ENCODE results near the gene JAK3. TPM values are rescaled to one million over a fixed set of nuclear protein-coding genes. Genes with fewer than 3 reads are reported as not detected.

JAK3 gene
- total and polyA plus RNA-seq, 2 of the 13 experiments (the other 11 are each of a cell fraction or from before 2014, with no cell fraction given): 3.4 to 18.6 TPM

GRCh38 chr19:17859533-17860330, 11.9 kb upstream of the JAK3 start, which contains the start of gene RPL18A (continued):
- TF ChIP-seq PCBP1 (IDR thresholded peaks at IDR 0.05; ENCODE audit: borderline replicate concordance, low read depth, low read length): peak; percentile 76; the same call in 1 of the 2 replicates
- no peak for TF ChIP-seq ZNF33A (CRISPR knock-in tag; IDR thresholded peaks at IDR 0.05; ENCODE audit: borderline replicate concordance)
- no peak for TF ChIP-seq ZNF10 (CRISPR knock-in tag; IDR thresholded peaks at IDR 0.05; ENCODE audit: borderline replicate concordance, low read depth)
- TF ChIP-seq CSRNP2 (CRISPR knock-in tag; conservative IDR thresholded peaks at IDR 0.05; ENCODE audit: low read depth): no peak
- no peak for TF ChIP-seq ZNF777 (CRISPR knock-in tag; IDR thresholded peaks at IDR 0.05)
- no peak for TF ChIP-seq PREB (CRISPR knock-in tag; IDR thresholded peaks at IDR 0.05)
- TF ChIP-seq ETS1 (CRISPR knock-in tag; IDR thresholded peaks at IDR 0.05): no peak
- TF ChIP-seq DMAP1 (CRISPR knock-in tag; IDR thresholded peaks at IDR 0.05): peak; percentile 98
- no peak for TF ChIP-seq ZNF333 (CRISPR knock-in tag; IDR thresholded peaks at IDR 0.05; ENCODE audit: borderline replicate concordance)
- no peak; the same call in 1 of the 2 replicates for TF ChIP-seq ZNF737 (CRISPR knock-in tag; IDR thresholded peaks at IDR 0.05; ENCODE audit: borderline replicate concordance)
- peak; percentile 32; the same call in 1 of the 2 replicates for TF ChIP-seq ZNF317 (CRISPR knock-in tag; IDR thresholded peaks at IDR 0.05)
- peak; percentile 46; the same call in 1 of the 2 replicates for TF ChIP-seq ZNF558 (CRISPR knock-in tag; IDR thresholded peaks at IDR 0.05; ENCODE audit: borderline replicate concordance)
- no peak for TF ChIP-seq ZBTB2 (CRISPR knock-in tag; IDR thresholded peaks at IDR 0.05; ENCODE audit: low read depth)
- no peak for TF ChIP-seq SOX6 (IDR thresholded peaks at IDR 0.05)
- peak; percentile 14; the same call in 1 of the 2 replicates for TF ChIP-seq SOX6 (CRISPR knock-in tag; IDR thresholded peaks at IDR 0.05)
- TF ChIP-seq ADNP (CRISPR knock-in tag; IDR thresholded peaks at IDR 0.05): no peak
- no peak for TF ChIP-seq ZNF383 (CRISPR knock-in tag; IDR thresholded peaks at IDR 0.05; ENCODE audit: borderline replicate concordance)
- peak; percentile 44; the same call in 1 of the 2 replicates for TF ChIP-seq TARDBP (CRISPR knock-in tag; IDR thresholded peaks at IDR 0.05)
- peak; percentile 25; the same call in 1 of the 2 replicates for TF ChIP-seq ZBTB21 (CRISPR knock-in tag; IDR thresholded peaks at IDR 0.05)
- TF ChIP-seq SMYD3 (CRISPR knock-in tag; IDR thresholded peaks at IDR 0.05): no peak
- TF ChIP-seq SIX1 (CRISPR knock-in tag; IDR thresholded peaks at IDR 0.05; ENCODE audit: borderline replicate concordance): no peak
- TF ChIP-seq ZNF281 (CRISPR knock-in tag; IDR thresholded peaks at IDR 0.05; ENCODE audit: borderline replicate concordance): no peak
